ENCODE measurements around the gene RAB5IF. TPM values are rescaled to one million over a fixed set of nuclear protein-coding genes. Genes with fewer than 3 reads are reported as not detected.
A peak's percentile ranks its signal among the peaks of the same experiment; 100 is the strongest.

Gene RAB5IF
- total and polyA plus RNA-seq, 2 of the 13 experiments (the other 11 are each of a cell fraction or from before 2014, with no cell fraction given) = 261 to 305 TPM

- TF ChIP-seq ZNF281 (CRISPR knock-in tag; IDR thresholded peaks at IDR 0.05; ENCODE audit: borderline replicate concordance) (peak; percentile 71), CSRNP1 (CRISPR knock-in tag; IDR thresholded peaks at IDR 0.05) (peak; percentile 2; the same call in 1 of the 2 replicates), GTF2F1 (IDR thresholded peaks at IDR 0.05; ENCODE audit: low read length) (no peak), KAT2B (IDR thresholded peaks at IDR 0.05; ENCODE audit: borderline replicate concordance, low read depth, low read length) (no peak), MYC (CRISPR knock-in tag; IDR thresholded peaks at IDR 0.05; ENCODE audit: borderline replicate concordance) (peak; percentile 96), ARNT2 (CRISPR knock-in tag; IDR thresholded peaks at IDR 0.05; ENCODE audit: low read depth) (peak; percentile 81), ZNF746 (CRISPR knock-in tag; IDR thresholded peaks at IDR 0.05) (no peak; the same call in 1 of the 2 replicates), GFI1 (CRISPR knock-in tag; IDR thresholded peaks at IDR 0.05; ENCODE audit: borderline replicate concordance) (no peak; the same call in 1 of the 2 replicates), ZNF138 (CRISPR knock-in tag; IDR thresholded peaks at IDR 0.05; ENCODE audit: low read depth) (0 out of 2 replicates have a peak, but pooled peaks have one; percentile 65), GLI4 (CRISPR knock-in tag; IDR thresholded peaks at IDR 0.05; ENCODE audit: borderline replicate concordance) (peak; percentile 82; the same call in 1 of the 2 replicates), KLF6 (CRISPR knock-in tag; IDR thresholded peaks at IDR 0.05) (peak; percentile 82), ZNF674 (CRISPR knock-in tag; IDR thresholded peaks at IDR 0.05; ENCODE audit: low read depth) (no peak), ZNF644 (CRISPR knock-in tag; IDR thresholded peaks at IDR 0.05; ENCODE audit: low read depth) (no peak), PCBP2 (optimal IDR thresholded peaks at IDR 0.05; ENCODE audit: low read depth, low read length, poor library complexity, severe bottlenecking) (no peak), ZNF775 (CRISPR knock-in tag; IDR thresholded peaks at IDR 0.05; ENCODE audit: borderline replicate concordance) (0 out of 2 replicates have a peak, but pooled peaks have one; percentile 39), IKZF5 (CRISPR knock-in tag; IDR thresholded peaks at IDR 0.05) (no peak; the same call in 1 of the 2 replicates), ZNF616 (CRISPR knock-in tag; IDR thresholded peaks at IDR 0.05; ENCODE audit: low read depth) (no peak; the same call in 1 of the 2 replicates), FIP1L1 (IDR thresholded peaks at IDR 0.05; ENCODE audit: borderline replicate concordance, insufficient read depth, low read depth, low read length) (no peak), ZNF883 (CRISPR knock-in tag; IDR thresholded peaks at IDR 0.05; ENCODE audit: not compliant biosample characterization) (peak; percentile 93), ZSCAN12 (CRISPR knock-in tag; IDR thresholded peaks at IDR 0.05) (peak; percentile 26; the same call in 1 of the 2 replicates), SP1 (IDR thresholded peaks at IDR 0.05) (no peak), SP1 (CRISPR knock-in tag; IDR thresholded peaks at IDR 0.05) (no peak), CCAR2 (optimal IDR thresholded peaks at IDR 0.05; ENCODE audit: low read depth, low read length) (no peak), ZNF17 (CRISPR knock-in tag; IDR thresholded peaks at IDR 0.05) (no peak), PRPF4 (IDR thresholded peaks at IDR 0.05; ENCODE audit: low read depth, low read length, poor library complexity, severe bottlenecking) (peak; percentile 36)
Observed at GRCh38 chr20:36574366-36575135, 31.0 kb upstream of the RAB5IF start (continued).

All from HepG2 (cell line).